HCT116 (cell line): ENCODE results near the gene RIPOR3.

Experiments
- CEBPB ChIP-seq: IDR thresholded peaks from 2 replicates; pipeline ENCODE4 v1.6.1; 2012; ENCODE audit warnings: low read depth
- EGR1 ChIP-seq: IDR thresholded peaks from 2 replicates; pipeline ENCODE4 v1.6.1; 2012; ENCODE audit warnings: low read depth
- EZH2phosphoT487 ChIP-seq: fragments of 200-600 bp; IDR thresholded peaks from 2 replicates; pipeline ENCODE4 v1.6.1; 2018; ENCODE audit warnings: antibody characterized with exemption, borderline replicate concordance
- FOSL1 ChIP-seq: IDR thresholded peaks from 2 replicates; pipeline ENCODE4 v1.6.1; 2012; ENCODE audit warnings: low read depth
- JUND ChIP-seq: IDR thresholded peaks from 2 replicates; pipeline ENCODE4 v1.6.1; 2012
- POLR2A ChIP-seq: IDR thresholded peaks from 2 replicates; pipeline ENCODE4 v1.7.0; 2011; ENCODE audit warnings: borderline replicate concordance; ENCODE audit not compliant: insufficient read depth, insufficient read length; ENCODE audit errors: extremely low read depth
- POLR2AphosphoS5 ChIP-seq: IDR thresholded peaks from 2 replicates; pipeline ENCODE4 v1.6.1; 2011; ENCODE audit warnings: mild to moderate bottlenecking, low read depth, low read length, moderate library complexity
- RAD21 ChIP-seq: IDR thresholded peaks from 2 replicates; pipeline ENCODE4 v1.6.1; 2012; ENCODE audit warnings: low read depth, mild to moderate bottlenecking
- SIN3A ChIP-seq: IDR thresholded peaks from 2 replicates; pipeline ENCODE4 v1.6.1; 2012; ENCODE audit warnings: low read depth
- ZNF274 ChIP-seq: fragments of 200-500 bp; sonication (Bioruptor generic); IDR thresholded peaks from 2 replicates; pipeline ENCODE4 v1.6.1; 2014; ENCODE audit warnings: mild to moderate bottlenecking, low read depth, low read length, inconsistent platforms
- TF ChIP-seq, protein P1 (sequence below), 3 experiments: fragments of 200-600 bp in 1 of 3; sonication (generic) in 1 of 3; IDR thresholded peaks in 2 of 3; conservative IDR thresholded peaks in 1 of 3; 2 replicates each; pipeline ENCODE4 v1.5.1; 2012 to 2017; ENCODE audit warnings: low read depth in 2 of 3, low read length in 2 of 3, antibody characterized with exemption in 1 of 3, borderline replicate concordance in 1 of 3, control low read depth in 1 of 3, mild to moderate bottlenecking in 1 of 3, mixed read lengths in 1 of 3, mixed run types in 1 of 3, moderate library complexity in 1 of 3; ENCODE audit not compliant: insufficient read depth in 1 of 3
- TF ChIP-seq, protein P2 (sequence below): IDR thresholded peaks from 2 replicates; pipeline ENCODE4 v1.6.1; 2012

DNA sequence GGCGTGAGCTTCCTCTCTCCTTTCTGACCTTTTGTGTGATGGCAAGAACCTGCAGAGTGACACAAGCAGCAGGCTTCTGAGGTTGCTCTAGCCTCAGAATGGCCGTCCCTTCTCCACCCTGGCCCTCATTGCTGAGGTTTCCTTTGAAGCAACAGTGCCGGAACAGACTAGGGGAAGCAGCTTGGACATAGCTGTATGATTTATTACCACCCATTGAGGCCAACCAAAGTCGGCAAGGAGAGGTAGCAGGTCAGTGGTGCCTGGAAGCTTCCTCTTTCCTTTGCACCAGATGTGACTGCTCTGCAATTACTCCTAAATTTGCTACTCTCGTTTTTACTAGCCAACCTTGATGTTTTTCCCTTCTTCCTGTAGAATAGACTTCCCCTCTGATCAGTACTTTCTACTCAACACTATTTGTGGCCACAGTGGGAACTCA, 149.7 kb downstream of the RIPOR3 start:
- TF ChIP-seq, protein P1, sequence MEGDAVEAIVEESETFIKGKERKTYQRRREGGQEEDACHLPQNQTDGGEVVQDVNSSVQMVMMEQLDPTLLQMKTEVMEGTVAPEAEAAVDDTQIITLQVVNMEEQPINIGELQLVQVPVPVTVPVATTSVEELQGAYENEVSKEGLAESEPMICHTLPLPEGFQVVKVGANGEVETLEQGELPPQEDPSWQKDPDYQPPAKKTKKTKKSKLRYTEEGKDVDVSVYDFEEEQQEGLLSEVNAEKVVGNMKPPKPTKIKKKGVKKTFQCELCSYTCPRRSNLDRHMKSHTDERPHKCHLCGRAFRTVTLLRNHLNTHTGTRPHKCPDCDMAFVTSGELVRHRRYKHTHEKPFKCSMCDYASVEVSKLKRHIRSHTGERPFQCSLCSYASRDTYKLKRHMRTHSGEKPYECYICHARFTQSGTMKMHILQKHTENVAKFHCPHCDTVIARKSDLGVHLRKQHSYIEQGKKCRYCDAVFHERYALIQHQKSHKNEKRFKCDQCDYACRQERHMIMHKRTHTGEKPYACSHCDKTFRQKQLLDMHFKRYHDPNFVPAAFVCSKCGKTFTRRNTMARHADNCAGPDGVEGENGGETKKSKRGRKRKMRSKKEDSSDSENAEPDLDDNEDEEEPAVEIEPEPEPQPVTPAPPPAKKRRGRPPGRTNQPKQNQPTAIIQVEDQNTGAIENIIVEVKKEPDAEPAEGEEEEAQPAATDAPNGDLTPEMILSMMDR (IDR thresholded peaks at IDR 0.05 in 2 of 3, conservative IDR thresholded peaks at IDR 0.05 in 1 of 3; ENCODE audit: borderline replicate concordance in 1 of 3, insufficient read depth in 1 of 3, low read depth in 2 of 3, low read length in 2 of 3) = no peak
- TF ChIP-seq POLR2A = no peak
- TF ChIP-seq ZNF274 = no peak
- TF ChIP-seq SIN3A = no peak
- TF ChIP-seq EZH2phosphoT487 = no peak
- no peak for TF ChIP-seq FOSL1
- TF ChIP-seq CEBPB = no peak
- no peak for TF ChIP-seq POLR2AphosphoS5
- TF ChIP-seq, protein P2, sequence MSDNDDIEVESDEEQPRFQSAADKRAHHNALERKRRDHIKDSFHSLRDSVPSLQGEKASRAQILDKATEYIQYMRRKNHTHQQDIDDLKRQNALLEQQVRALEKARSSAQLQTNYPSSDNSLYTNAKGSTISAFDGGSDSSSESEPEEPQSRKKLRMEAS = no peak
- TF ChIP-seq EGR1 = no peak
- no peak for TF ChIP-seq JUND
- TF ChIP-seq RAD21 = no peak
